ENCODE results near the gene NRM. TPM values are rescaled to one million over a fixed set of nuclear protein-coding genes. Genes with fewer than 3 reads are reported as not detected.
A peak's percentile ranks its signal among the peaks of the same experiment; 100 is the strongest.

Gene NRM
- total and polyA plus RNA-seq, 2 experiments from 2014 or later, result 13.8 to 33.8 TPM

- Mint-ChIP-seq H3K4me3 (peak overlapping the region; percentile 81), H3K27ac (peak overlapping the region; percentile 84; the same call in 1 of the 2 replicates), H3K27me3 (ENCODE audit: insufficient read depth, low read depth, poor library complexity) (peaks cover 38% of the 10 kb centered on the region), H3K36me3 (ENCODE audit: low read depth) (peaks cover 18% of the 10 kb centered on the region), H3K9me3 (no peaks in the 10 kb centered on the region; the same call in 2 of the 3 replicates), H3K4me1 (peaks cover 66% of the 10 kb centered on the region)
- Histone ChIP-seq H3K36me3 (ENCODE audit: insufficient read depth) (no peaks in the 10 kb centered on the region), H3K27me3 (ENCODE audit: insufficient read depth) (0 out of 2 replicates have a peak, but pooled peaks cover 5% of the 10 kb centered on the region), H3K79me2 (replicated peaks; ENCODE audit: insufficient read depth) (peaks cover 14% of the 10 kb centered on the region), H3K4me2 (peak overlapping the region; percentile 98), H4K20me1 (replicated peaks; ENCODE audit: insufficient read depth) (no peaks in the 10 kb centered on the region), H3F3A (replicated peaks; ENCODE audit: low read depth) (peaks cover 14% of the 10 kb centered on the region), H3K9me2 (ENCODE audit: insufficient read depth) (no peaks in the 10 kb centered on the region), H2AFZ (peak overlapping the region; percentile 93), H3K27ac (ENCODE audit: low read depth) (peak overlapping the region; percentile 59), H3K4me1 (ENCODE audit: insufficient read depth) (peaks cover 45% of the 10 kb centered on the region), H3K4me3 (peak overlapping the region; percentile 99)
- peak; percentile 67 for DNase-seq (ENCODE audit: low spot score)
- peak; percentile 8 for ATAC-seq
- TF ChIP-seq CREB1 (CRISPR knock-in tag; IDR thresholded peaks at IDR 0.05; ENCODE audit: low read depth) (no peak), POLR2AphosphoS5 (IDR thresholded peaks at IDR 0.05; ENCODE audit: low read depth) (0 out of 2 replicates have a peak, but pooled peaks have one; percentile 36)
- TF ChIP-seq, protein P1, sequence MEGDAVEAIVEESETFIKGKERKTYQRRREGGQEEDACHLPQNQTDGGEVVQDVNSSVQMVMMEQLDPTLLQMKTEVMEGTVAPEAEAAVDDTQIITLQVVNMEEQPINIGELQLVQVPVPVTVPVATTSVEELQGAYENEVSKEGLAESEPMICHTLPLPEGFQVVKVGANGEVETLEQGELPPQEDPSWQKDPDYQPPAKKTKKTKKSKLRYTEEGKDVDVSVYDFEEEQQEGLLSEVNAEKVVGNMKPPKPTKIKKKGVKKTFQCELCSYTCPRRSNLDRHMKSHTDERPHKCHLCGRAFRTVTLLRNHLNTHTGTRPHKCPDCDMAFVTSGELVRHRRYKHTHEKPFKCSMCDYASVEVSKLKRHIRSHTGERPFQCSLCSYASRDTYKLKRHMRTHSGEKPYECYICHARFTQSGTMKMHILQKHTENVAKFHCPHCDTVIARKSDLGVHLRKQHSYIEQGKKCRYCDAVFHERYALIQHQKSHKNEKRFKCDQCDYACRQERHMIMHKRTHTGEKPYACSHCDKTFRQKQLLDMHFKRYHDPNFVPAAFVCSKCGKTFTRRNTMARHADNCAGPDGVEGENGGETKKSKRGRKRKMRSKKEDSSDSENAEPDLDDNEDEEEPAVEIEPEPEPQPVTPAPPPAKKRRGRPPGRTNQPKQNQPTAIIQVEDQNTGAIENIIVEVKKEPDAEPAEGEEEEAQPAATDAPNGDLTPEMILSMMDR (conservative IDR thresholded peaks at IDR 0.05; ENCODE audit: low read depth in 2 of 2), result peak in 1 of 2 experiments; percentile 39; a peak in 2 of 4 replicates
Measured at GRCh38 chr6:30687659-30688431, 2.9 kb downstream of the NRM start.

DNA sequence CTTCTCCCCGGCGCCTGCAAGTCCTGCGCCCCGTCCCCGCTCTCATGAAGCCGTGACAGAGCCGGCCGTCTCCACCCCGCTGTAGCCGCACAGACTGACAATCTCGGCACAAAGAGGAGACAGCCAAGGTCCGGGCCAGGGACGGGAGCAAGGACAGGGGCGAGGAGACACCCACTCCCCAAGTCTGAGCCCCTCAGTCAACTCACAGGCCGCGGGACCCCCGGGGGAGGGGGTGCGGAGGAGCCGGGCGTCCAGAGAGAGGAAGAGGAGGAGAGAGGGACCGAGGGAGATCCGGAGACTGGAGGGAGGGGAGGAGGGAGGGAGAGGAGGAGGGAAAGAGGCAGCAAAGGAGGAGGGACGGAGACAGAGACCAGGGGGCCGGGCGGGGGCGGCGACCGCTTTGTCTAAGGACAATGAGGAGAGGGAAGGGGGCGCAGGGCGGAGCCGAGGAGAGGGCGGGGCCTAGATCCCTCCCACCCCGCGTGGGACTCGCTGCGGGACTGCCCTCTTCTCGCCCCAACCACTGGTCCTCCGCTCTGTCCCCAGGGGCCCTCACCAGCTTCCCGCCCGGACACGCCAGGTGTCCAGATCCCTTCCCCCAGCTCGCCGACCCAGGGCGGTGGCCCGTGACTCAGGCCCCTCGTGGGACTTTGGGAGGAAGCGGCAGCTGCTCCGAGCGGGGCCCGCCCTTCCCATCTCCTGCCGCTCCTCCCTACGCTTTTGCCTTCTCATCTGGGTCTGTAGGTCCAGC, 3.7 kb downstream of the NRM start:
- ATAC-seq (peak; percentile 31), DNase-seq (ENCODE audit: low spot score) (peak; percentile 84)
- Mint-ChIP-seq H3K4me1 (peaks cover 71% of the 10 kb centered on the region), H3K9me3 (no peaks in the 10 kb centered on the region; the same call in 2 of the 3 replicates), H3K4me3 (peak overlapping the region; percentile 81), H3K36me3 (ENCODE audit: low read depth) (peaks cover 18% of the 10 kb centered on the region), H3K27ac (peak overlapping the region; percentile 84; the same call in 1 of the 2 replicates), H3K27me3 (ENCODE audit: insufficient read depth, low read depth, poor library complexity) (peaks cover 37% of the 10 kb centered on the region)
- 0 out of 2 replicates have a peak, but pooled peaks cover 5% of the 10 kb centered on the region for H3K27me3 ChIP-seq (ENCODE audit: insufficient read depth)
- H3F3A ChIP-seq (replicated peaks; ENCODE audit: low read depth), result peaks cover 17% of the 10 kb centered on the region
- TF ChIP-seq NANOG (IDR thresholded peaks at IDR 0.05; ENCODE audit: borderline replicate concordance), result no peak
- no peak for TF ChIP-seq JUNB (IDR thresholded peaks at IDR 0.05; ENCODE audit: unreplicated experiment)
- TF ChIP-seq POLR2AphosphoS5 (IDR thresholded peaks at IDR 0.05; ENCODE audit: low read depth), result peak; percentile 62
- TF ChIP-seq CREB1 (CRISPR knock-in tag; IDR thresholded peaks at IDR 0.05; ENCODE audit: low read depth), result 0 out of 2 replicates have a peak, but pooled peaks have one; percentile 5
- TF ChIP-seq, protein P2, sequence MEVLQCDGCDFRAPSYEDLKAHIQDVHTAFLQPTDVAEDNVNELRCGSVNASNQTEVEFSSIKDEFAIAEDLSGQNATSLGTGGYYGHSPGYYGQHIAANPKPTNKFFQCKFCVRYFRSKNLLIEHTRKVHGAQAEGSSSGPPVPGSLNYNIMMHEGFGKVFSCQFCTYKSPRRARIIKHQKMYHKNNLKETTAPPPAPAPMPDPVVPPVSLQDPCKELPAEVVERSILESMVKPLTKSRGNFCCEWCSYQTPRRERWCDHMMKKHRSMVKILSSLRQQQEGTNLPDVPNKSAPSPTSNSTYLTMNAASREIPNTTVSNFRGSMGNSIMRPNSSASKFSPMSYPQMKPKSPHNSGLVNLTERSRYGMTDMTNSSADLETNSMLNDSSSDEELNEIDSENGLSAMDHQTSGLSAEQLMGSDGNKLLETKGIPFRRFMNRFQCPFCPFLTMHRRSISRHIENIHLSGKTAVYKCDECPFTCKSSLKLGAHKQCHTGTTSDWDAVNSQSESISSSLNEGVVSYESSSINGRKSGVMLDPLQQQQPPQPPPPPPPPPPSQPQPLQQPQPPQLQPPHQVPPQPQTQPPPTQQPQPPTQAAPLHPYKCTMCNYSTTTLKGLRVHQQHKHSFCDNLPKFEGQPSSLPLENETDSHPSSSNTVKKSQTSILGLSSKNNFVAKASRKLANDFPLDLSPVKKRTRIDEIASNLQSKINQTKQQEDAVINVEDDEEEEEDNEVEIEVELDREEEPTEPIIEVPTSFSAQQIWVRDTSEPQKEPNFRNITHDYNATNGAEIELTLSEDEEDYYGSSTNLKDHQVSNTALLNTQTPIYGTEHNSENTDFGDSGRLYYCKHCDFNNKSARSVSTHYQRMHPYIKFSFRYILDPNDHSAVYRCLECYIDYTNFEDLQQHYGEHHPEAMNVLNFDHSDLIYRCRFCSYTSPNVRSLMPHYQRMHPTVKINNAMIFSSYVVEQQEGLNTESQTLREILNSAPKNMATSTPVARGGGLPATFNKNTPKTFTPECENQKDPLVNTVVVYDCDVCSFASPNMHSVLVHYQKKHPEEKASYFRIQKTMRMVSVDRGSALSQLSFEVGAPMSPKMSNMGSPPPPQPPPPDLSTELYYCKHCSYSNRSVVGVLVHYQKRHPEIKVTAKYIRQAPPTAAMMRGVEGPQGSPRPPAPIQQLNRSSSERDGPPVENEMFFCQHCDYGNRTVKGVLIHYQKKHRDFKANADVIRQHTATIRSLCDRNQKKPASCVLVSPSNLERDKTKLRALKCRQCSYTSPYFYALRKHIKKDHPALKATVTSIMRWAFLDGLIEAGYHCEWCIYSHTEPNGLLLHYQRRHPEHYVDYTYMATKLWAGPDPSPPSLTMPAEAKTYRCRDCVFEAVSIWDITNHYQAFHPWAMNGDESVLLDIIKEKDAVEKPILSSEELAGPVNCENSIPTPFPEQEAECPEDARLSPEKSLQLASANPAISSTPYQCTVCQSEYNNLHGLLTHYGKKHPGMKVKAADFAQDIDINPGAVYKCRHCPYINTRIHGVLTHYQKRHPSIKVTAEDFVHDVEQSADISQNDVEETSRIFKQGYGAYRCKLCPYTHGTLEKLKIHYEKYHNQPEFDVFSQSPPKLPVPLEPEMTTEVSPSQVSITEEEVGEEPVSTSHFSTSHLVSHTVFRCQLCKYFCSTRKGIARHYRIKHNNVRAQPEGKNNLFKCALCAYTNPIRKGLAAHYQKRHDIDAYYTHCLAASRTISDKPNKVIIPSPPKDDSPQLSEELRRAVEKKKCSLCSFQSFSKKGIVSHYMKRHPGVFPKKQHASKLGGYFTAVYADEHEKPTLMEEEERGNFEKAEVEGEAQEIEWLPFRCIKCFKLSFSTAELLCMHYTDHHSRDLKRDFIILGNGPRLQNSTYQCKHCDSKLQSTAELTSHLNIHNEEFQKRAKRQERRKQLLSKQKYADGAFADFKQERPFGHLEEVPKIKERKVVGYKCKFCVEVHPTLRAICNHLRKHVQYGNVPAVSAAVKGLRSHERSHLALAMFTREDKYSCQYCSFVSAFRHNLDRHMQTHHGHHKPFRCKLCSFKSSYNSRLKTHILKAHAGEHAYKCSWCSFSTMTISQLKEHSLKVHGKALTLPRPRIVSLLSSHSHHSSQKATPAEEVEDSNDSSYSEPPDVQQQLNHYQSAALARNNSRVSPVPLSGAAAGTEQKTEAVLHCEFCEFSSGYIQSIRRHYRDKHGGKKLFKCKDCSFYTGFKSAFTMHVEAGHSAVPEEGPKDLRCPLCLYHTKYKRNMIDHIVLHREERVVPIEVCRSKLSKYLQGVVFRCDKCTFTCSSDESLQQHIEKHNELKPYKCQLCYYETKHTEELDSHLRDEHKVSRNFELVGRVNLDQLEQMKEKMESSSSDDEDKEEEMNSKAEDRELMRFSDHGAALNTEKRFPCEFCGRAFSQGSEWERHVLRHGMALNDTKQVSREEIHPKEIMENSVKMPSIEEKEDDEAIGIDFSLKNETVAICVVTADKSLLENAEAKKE (CRISPR knock-in tag; IDR thresholded peaks at IDR 0.05), result no peak
- H2AFZ ChIP-seq, result peak overlapping the region; percentile 94
- H3K27ac ChIP-seq (ENCODE audit: low read depth), result peak overlapping the region; percentile 59; the same call in 1 of the 2 replicates
- H4K20me1 ChIP-seq (replicated peaks; ENCODE audit: insufficient read depth), result no peaks in the 10 kb centered on the region
- H3K79me2 ChIP-seq (replicated peaks; ENCODE audit: insufficient read depth), result peaks cover 19% of the 10 kb centered on the region
- H3K4me1 ChIP-seq (ENCODE audit: insufficient read depth), result peaks cover 53% of the 10 kb centered on the region
- peak overlapping the region; percentile 98 for H3K4me2 ChIP-seq
- no peaks in the 10 kb centered on the region for H3K36me3 ChIP-seq (ENCODE audit: insufficient read depth)
- no peaks in the 10 kb centered on the region for H3K9me2 ChIP-seq (ENCODE audit: insufficient read depth)
- H3K4me3 ChIP-seq, result peak overlapping the region; percentile 99
